ENCODE data around the gene F13B.
"Not testable (repeated sequence)": the region's sequence is repeated elsewhere in the genome, so short reads cannot be mapped to it uniquely, and the experiment has no call there.

Gene F13B

GRCh38 chr1:197066719-197067456 is at the start of gene F13B:
Gene F13B (minus strand): TSS chr1:197067260. CDS start chr1:197067223, 37 bp downstream.
- DNase-seq (ENCODE audit: low read depth), result no peak
- H3K4me3 ChIP-seq (ENCODE audit: low read length), result no peak within 1 kb of the TSS
- TF ChIP-seq, protein P1, sequence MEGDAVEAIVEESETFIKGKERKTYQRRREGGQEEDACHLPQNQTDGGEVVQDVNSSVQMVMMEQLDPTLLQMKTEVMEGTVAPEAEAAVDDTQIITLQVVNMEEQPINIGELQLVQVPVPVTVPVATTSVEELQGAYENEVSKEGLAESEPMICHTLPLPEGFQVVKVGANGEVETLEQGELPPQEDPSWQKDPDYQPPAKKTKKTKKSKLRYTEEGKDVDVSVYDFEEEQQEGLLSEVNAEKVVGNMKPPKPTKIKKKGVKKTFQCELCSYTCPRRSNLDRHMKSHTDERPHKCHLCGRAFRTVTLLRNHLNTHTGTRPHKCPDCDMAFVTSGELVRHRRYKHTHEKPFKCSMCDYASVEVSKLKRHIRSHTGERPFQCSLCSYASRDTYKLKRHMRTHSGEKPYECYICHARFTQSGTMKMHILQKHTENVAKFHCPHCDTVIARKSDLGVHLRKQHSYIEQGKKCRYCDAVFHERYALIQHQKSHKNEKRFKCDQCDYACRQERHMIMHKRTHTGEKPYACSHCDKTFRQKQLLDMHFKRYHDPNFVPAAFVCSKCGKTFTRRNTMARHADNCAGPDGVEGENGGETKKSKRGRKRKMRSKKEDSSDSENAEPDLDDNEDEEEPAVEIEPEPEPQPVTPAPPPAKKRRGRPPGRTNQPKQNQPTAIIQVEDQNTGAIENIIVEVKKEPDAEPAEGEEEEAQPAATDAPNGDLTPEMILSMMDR (conservative IDR thresholded peaks at IDR 0.05; ENCODE audit: low read depth, low read length), result no peak

DNA sequence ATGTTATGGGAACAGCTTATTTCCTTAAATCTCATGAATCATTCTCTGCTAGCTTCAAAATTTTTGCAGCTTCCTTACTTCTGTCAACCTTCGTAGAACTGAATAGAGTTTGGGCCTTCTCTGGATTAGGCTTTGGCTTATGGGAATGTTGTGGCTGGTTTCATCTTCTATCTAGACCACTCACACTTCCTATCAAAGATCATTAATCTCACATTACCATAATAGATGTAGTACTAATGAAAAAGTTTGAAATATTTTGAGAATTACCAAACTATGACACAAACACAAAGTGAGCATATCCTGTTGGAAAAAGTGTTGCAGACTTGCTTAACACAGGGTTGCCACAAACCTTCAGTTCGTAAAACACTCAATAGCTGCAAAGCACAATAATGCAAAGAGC is 49.1 kb upstream of the F13B start:
- no peak overlapping the region for H3K4me3 ChIP-seq (ENCODE audit: low read length)
- TF ChIP-seq, protein P1 (conservative IDR thresholded peaks at IDR 0.05; ENCODE audit: low read depth, low read length), result no peak
- DNase-seq (ENCODE audit: low read depth), result no peak

DNA sequence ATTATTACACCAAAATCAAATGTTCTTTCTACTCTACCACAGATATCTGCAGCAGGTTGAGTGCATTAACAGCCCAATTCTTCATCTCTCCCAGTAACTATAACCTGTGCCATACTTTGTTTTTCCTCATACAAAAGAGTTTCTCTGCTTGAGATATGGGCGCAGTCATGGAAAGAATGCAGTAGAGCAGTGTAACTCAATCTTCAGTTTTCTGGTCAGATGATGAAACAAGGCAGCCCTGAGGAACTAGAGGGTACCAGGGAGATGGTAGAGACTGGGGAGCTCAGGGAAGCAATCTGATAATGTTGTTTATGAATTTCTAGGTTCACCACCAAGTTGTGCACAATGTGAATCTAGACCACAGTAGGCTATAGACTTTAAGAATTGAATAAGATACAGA is 39.8 kb upstream of the F13B start:
- TF ChIP-seq, protein P1 (conservative IDR thresholded peaks at IDR 0.05; ENCODE audit: low read depth, low read length), result no peak
- no peak for DNase-seq (ENCODE audit: low read depth)
- no peak overlapping the region for H3K4me3 ChIP-seq (ENCODE audit: low read length)

- no peak overlapping the region for H3K4me3 ChIP-seq (ENCODE audit: low read length)
- DNase-seq (ENCODE audit: low read depth), result no peak
- TF ChIP-seq, protein P1 (conservative IDR thresholded peaks at IDR 0.05; ENCODE audit: low read depth, low read length), result no peak
Observed at GRCh38 chr1:197103300-197103699, 36.2 kb upstream of the F13B start.

DNA sequence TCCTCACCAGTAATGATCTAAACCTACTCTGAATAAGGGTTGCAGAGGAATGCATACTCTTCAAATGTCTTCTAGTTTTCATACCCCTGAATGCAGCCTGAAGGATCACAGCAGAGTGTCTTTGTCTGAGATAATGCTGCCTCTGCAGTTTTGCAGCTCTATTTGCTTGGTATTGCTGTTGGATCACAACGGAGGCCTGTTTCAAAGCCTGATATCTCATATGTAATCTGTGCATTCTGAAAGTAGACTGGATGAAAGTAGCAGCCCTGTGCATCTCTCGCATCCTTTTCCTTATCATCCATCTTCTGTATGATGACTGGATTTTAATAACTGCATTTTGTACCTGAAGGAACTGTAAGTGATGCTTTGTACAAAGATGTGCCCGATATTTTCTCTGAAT is 34.9 kb upstream of the F13B start:
- TF ChIP-seq, protein P1 (conservative IDR thresholded peaks at IDR 0.05; ENCODE audit: low read depth, low read length), result no peak
- no peak overlapping the region for H3K4me3 ChIP-seq (ENCODE audit: low read length)
- DNase-seq (ENCODE audit: low read depth), result no peak

DNA sequence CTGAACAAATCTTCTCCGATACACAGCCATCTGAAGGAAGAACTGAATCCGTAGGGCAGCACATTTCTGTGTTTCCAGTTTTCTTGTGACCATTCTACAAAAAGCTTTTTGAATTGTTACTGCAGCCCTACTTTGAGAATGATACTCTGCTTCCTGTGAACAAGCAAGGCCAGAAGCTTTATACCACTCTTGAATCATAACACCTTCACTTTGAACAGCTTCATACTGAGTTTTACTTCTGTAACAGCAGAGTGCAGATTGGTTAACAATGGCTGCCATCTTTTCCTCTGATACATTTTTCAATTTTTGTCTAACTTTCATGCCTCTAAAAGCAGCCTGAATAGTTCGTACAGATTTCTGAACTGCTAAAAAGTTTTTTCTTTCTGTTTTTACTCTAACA is 33.6 kb upstream of the F13B start:
- TF ChIP-seq, protein P1 (conservative IDR thresholded peaks at IDR 0.05; ENCODE audit: low read depth, low read length), result no peak
- no peak for DNase-seq (ENCODE audit: low read depth)
- H3K4me3 ChIP-seq (ENCODE audit: low read length), result no peak overlapping the region

GRCh38 chr1:197099444-197099843 is 32.4 kb upstream of the F13B start:
- H3K4me3 ChIP-seq (ENCODE audit: low read length), result no peak overlapping the region
- no peak for DNase-seq (ENCODE audit: low read depth)
- TF ChIP-seq, protein P1 (conservative IDR thresholded peaks at IDR 0.05; ENCODE audit: low read depth, low read length), result no peak

GRCh38 chr1:197096971-197097370 is 29.9 kb upstream of the F13B start:
- not testable (repeated sequence) for DNase-seq (ENCODE audit: low read depth); H3K4me3 ChIP-seq (ENCODE audit: low read length)
